Breast epithelium (tissue), 4 donors: ENCODE results near the gene GNG12. TPM values are rescaled to one million over a fixed set of nuclear protein-coding genes. Genes with fewer than 3 reads are reported as not detected.

ENCODE experiments used
- DNase-seq, 2 donors: peaks; one replicate each; pipeline ENCODE4 v3.0.0-alpha.2; 2019; ENCODE audit warnings: low spot score in 2 of 2
- H3K27ac ChIP-seq, 2 donors: fragments of 200-600 bp; sonication (generic) in 1 of 2; one replicate each; pipeline ENCODE4 v1.5.1; 2016 to 2019; ENCODE audit warnings: mild to moderate bottlenecking in 1 of 2
- H3K27me3 ChIP-seq, 2 donors: fragments of 200-600 bp; sonication (generic) in 1 of 2; one replicate each; pipeline versions ENCODE4 v1.5.1 to v1.6.0; 2017 to 2019; ENCODE audit warnings: control low read depth in 1 of 2, mild to moderate bottlenecking in 1 of 2
- H3K36me3 ChIP-seq: fragments of 200-600 bp; one replicate; pipeline ENCODE4 v1.5.1; 2019
- H3K4me1 ChIP-seq, 2 donors: fragments of 200-600 bp; sonication (generic); one replicate each; pipeline ENCODE4 v1.5.1; 2016 to 2019; ENCODE audit warnings: control low read depth in 1 of 2
- H3K4me3 ChIP-seq, 3 donors: fragments of 200-600 bp; sonication (generic); 1 replicate in 2 of 3; 2 replicates in 1 of 3; pipeline ENCODE4 v1.5.1; 2016 to 2019; ENCODE audit warnings: mild to moderate bottlenecking in 3 of 3, moderate library complexity in 2 of 3
- H3K9me3 ChIP-seq, 2 donors: fragments of 200-600 bp; sonication (generic) in 1 of 2; one replicate each; pipeline ENCODE4 v1.5.1; 2016 to 2019; ENCODE audit warnings: control low read depth in 1 of 2
- POLR2A ChIP-seq: fragments of 450-650 bp; IDR thresholded peaks from one replicate; pipeline ENCODE4 v1.6.1; 2016; ENCODE audit warnings: antibody characterized with exemption, mild to moderate bottlenecking, moderate library complexity
- POLR2AphosphoS5 ChIP-seq, 3 donors: sonication (generic); formaldehyde crosslinking; IDR thresholded peaks; one replicate each; pipeline ENCODE4 v1.6.1; 2017; ENCODE audit warnings: antibody characterized with exemption in 3 of 3
- intact Hi-C: fragments of 100-400 bp; cut with DNase I; formaldehyde crosslinking; loops from one replicate; pipeline ENCODE4 v1.15.1; 2023; ENCODE audit warnings: low total_unique reads
- total RNA-seq, 3 donors: library from RNA; depleted of rRNA; stranded (reverse); fragments of >200 nt; gene quantifications; one replicate each; pipeline ENCODE4 v1.1.0, GENCODE V29; 2016
- TF ChIP-seq, protein P1 (sequence below), 3 donors: fragments of 450-650 bp; IDR thresholded peaks; one replicate each; pipeline ENCODE4 v1.5.1; 2016 to 2017; ENCODE audit warnings: antibody characterized with exemption in 3 of 3, mild to moderate bottlenecking in 3 of 3, moderate library complexity in 3 of 3

Gene GNG12
- total RNA-seq, 3 donors from 2014 or later, result 82.1 to 100 (median 87.5) TPM

DNA sequence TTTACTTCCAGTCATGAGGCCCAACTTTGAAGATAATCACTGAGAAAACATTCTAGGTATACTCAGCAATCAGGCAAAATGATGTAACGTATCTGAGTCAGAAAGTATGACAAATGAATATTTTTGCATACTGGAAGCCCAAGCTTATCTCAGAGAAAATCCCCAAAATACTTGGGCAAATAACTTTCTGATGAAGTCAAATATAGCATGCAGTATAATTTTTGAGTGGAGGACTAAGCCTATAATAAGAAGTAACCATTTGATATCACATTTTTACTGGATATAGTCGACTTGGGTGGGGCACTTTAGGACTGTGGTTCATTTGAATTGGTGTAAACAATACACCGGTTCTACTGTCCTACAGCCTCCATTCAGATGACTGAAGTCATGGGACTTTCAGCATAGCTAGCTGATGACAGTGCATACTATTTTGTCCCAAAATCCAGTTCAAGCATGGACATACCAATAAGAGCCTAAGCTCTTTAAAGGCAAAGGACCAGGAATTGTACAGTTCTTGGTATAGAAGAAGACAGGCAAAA is 150.5 kb downstream of the GNG12 start:
- H3K4me3 ChIP-seq, result no peak overlapping the region
- intact Hi-C loops, result no loop called here
- no peaks in the 10 kb centered on the region for H3K36me3 ChIP-seq
- H3K9me3 ChIP-seq, result no peaks in the 10 kb centered on the region
- H3K27ac ChIP-seq, result peak overlapping the region in 1 of 2 donors; percentile 16
- peaks cover 4 to 5% of the 10 kb centered on the region in 2 donors for H3K4me1 ChIP-seq
- no peaks in the 10 kb centered on the region for H3K27me3 ChIP-seq
- TF ChIP-seq, protein P1, sequence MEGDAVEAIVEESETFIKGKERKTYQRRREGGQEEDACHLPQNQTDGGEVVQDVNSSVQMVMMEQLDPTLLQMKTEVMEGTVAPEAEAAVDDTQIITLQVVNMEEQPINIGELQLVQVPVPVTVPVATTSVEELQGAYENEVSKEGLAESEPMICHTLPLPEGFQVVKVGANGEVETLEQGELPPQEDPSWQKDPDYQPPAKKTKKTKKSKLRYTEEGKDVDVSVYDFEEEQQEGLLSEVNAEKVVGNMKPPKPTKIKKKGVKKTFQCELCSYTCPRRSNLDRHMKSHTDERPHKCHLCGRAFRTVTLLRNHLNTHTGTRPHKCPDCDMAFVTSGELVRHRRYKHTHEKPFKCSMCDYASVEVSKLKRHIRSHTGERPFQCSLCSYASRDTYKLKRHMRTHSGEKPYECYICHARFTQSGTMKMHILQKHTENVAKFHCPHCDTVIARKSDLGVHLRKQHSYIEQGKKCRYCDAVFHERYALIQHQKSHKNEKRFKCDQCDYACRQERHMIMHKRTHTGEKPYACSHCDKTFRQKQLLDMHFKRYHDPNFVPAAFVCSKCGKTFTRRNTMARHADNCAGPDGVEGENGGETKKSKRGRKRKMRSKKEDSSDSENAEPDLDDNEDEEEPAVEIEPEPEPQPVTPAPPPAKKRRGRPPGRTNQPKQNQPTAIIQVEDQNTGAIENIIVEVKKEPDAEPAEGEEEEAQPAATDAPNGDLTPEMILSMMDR (IDR thresholded peaks at IDR 0.05), result no peak
- TF ChIP-seq POLR2AphosphoS5 (IDR thresholded peaks at IDR 0.05) (no peak), POLR2A (no peak)
- DNase-seq, result no peak

DNA sequence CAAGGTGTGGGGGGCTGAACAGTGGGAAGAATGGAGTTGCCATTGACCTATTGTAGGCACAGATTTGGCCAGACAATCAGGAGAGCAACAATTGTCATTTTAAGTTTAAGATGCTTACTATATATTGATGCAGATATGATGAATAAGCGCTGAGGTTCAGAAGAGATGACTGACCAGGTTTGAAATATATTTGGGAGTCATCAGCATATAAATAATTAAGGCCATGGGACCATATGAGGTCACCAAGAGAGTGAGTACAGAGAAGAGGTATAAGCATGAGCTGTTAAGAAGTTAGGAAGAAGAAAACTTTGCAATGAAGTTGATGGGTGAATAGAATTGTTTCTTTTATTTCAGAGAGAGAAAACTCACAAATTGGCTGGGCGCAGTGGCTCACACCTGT is 152.8 kb downstream of the GNG12 start:
- TF ChIP-seq, protein P1 (IDR thresholded peaks at IDR 0.05), result no peak
- no peak for TF ChIP-seq POLR2A
- TF ChIP-seq POLR2AphosphoS5 (IDR thresholded peaks at IDR 0.05), result no peak
- no peak for DNase-seq
- intact Hi-C loops, result no loop called here
- Histone ChIP-seq H3K9me3 (no peaks in the 10 kb centered on the region), H3K27me3 (no peaks in the 10 kb centered on the region), H3K36me3 (no peaks in the 10 kb centered on the region), H3K27ac (no peak overlapping the region), H3K4me3 (no peak overlapping the region), H3K4me1 (peaks cover 0 to 5% of the 10 kb centered on the region in 2 donors)

DNA sequence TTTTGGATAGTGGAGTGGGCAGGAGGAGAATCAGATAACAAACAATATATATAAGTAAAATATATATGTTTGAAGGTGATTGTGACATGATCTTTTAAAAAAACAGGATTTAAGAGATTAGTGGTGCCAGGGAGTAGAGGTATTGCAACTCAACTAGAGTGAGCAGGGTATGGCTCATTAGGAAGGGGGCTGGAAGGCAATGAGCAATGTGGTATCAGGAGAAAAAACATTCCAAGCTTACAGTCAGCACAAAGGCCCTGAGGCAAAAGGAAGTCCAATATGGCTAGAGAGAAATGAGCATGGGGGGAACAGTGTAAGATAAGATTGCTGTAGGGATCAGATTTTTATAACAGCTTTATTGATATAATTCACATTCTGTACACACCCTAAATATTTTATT is 153.6 kb downstream of the GNG12 start:
- H3K9me3 ChIP-seq, result no peaks in the 10 kb centered on the region
- peaks cover 0 to 5% of the 10 kb centered on the region in 2 donors for H3K4me1 ChIP-seq
- no peaks in the 10 kb centered on the region for H3K27me3 ChIP-seq
- H3K36me3 ChIP-seq, result no peaks in the 10 kb centered on the region
- no peak for DNase-seq
- TF ChIP-seq POLR2A (no peak), POLR2AphosphoS5 (IDR thresholded peaks at IDR 0.05) (no peak)
- TF ChIP-seq, protein P1 (IDR thresholded peaks at IDR 0.05), result no peak
- intact Hi-C loops, result no loop called here
- no peak overlapping the region for H3K4me3 ChIP-seq
- H3K27ac ChIP-seq, result no peak overlapping the region

DNA sequence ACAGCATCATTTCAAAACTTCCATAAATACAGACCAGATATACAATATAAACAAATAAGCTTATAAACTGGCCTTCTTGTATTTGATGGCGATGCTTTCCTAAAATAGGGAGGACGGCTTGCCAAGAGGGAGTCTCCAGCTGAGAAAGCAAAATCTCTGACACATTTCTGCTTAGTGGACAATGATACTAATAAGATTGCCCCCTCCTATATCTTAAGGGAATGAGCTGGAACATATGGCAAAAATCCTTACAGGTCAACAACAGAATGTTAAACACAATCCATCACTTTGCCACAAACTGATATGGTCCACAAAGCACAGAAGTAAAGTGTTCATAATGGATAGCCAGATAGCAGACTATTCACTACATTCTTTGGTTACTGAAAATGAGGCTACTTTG is 155.3 kb downstream of the GNG12 start:
- no peak overlapping the region for H3K27ac ChIP-seq
- DNase-seq, result no peak
- no peaks in the 10 kb centered on the region for H3K36me3 ChIP-seq
- TF ChIP-seq POLR2AphosphoS5 (IDR thresholded peaks at IDR 0.05) (no peak), POLR2A (no peak)
- TF ChIP-seq, protein P1 (IDR thresholded peaks at IDR 0.05), result no peak
- no peaks in the 10 kb centered on the region for H3K27me3 ChIP-seq
- H3K4me1 ChIP-seq, result no peaks in the 10 kb centered on the region
- intact Hi-C loops, result no loop called here
- H3K4me3 ChIP-seq, result no peak overlapping the region
- no peaks in the 10 kb centered on the region for H3K9me3 ChIP-seq

DNA sequence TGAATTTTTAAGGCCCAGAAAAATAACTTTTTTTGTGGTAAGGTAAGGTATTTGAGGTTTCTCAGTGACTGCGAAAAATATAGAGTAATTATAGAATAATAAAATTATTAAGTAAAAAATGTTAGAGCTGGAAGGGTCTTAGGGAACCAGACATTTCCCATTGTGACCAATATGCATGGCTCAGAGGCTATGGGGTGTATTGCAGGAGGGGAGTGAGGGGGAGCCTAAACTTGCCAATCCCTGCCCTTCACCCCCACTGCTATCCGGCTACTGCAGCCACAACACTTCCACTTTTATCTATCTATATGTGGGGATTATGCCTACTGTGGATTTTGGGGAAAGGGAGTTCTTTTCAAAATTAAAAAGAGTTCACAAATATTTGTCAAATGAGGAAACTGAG is 155.9 kb downstream of the GNG12 start:
- intact Hi-C loops, result no loop called here
- no peak for TF ChIP-seq POLR2A
- TF ChIP-seq, protein P1 (IDR thresholded peaks at IDR 0.05), result no peak
- no peak for TF ChIP-seq POLR2AphosphoS5 (IDR thresholded peaks at IDR 0.05)
- no peak overlapping the region for H3K4me3 ChIP-seq

More for the DNA sequence above, 155.9 kb downstream of the GNG12 start:
- Histone ChIP-seq H3K27ac (no peak overlapping the region), H3K9me3 (no peaks in the 10 kb centered on the region), H3K4me1 (no peaks in the 10 kb centered on the region), H3K27me3 (no peaks in the 10 kb centered on the region), H3K36me3 (no peaks in the 10 kb centered on the region)
- DNase-seq, result no peak
